ENCODE data around the gene DERL2.
"Not testable (repeated sequence)": the region's sequence is repeated elsewhere in the genome, so short reads cannot be mapped to it uniquely, and the experiment has no call there.

The DERL2 gene

GRCh38 chr17:5437721-5438317 lies 48.2 kb downstream of the DERL2 start:
- DNase-seq (ENCODE audit: low read depth in 2 of 2), result no peak

DNA sequence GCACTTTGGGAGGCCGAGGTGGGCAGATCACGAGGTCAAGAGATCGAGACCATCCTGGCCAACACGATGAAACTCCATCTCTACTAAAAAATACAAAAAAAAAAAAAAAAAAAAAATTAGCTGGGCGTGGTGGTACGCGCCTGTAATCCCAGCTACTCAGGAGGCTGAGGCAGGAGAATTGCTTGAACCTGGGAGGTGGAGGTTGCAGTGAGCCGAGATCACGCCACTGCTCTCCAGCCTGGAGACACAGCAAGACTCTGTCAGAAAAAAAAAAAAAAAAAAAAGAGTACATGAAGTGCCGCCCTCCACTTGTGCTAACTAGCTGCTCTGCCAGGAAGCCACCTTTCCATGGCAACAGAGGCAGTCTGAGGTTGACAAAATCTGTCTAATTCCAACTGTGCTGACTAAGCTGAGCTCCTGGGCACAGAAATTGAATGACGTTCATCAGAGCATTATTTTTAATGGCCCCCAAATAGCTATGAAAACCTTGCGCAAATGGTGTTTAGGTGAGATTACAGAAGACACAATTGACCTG lies 50.1 kb downstream of the DERL2 start:
- not testable (repeated sequence) for DNase-seq (ENCODE audit: low read depth in 2 of 2)

DNA sequence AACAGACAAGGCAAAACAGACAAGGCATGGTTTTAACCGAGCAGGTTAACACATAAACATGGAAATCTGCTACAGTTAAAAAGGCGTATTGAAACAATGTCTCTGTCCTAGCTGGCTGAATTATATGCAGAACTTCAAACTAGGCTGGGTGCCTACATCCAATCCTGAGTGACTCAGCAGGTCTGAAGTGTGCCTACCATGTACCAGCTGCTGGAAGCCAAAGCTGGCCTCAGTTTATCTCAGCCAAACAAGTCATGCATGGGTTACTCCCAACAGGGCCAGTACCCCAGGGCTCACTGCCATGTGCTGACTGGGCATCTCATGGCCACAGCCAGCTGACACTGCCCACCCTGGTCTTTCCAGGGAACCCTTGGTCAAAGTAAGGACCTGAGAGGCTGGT lies 51.0 kb downstream of the DERL2 start:
- no peak for DNase-seq (ENCODE audit: low read depth in 2 of 2)

DNA sequence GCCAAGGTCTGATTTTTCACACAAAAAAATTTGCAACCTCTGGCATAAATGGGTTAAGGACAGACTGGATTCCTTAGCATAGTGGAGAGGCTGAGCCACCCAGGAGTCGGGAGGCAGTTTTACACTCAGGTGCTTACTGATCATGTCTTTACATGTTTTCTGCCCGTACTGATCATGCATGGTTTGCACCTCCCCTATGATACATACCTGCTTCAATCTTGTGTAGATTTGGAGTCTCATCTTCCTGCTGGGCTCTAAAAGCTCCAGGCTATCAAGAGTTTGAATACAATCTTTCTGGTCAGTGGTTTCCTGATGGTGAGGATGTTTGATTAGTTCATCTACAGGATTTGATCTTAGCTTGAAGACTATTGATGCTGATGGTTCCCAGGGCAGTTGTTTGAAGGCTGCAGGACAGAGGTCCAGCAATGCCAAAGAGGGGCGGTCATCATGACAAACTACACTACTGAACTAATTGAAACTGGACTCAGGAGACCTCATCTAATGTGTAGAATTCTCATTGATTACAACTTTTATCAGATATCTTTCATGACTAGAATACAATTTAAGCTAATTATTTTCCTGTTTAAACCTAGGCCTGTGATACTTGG lies 53.9 kb downstream of the DERL2 start:
- DNase-seq (ENCODE audit: low read depth in 2 of 2), result no peak

GRCh38 chr17:5431234-5431633 lies 54.7 kb downstream of the DERL2 start:
- DNase-seq (ENCODE audit: low read depth in 2 of 2), result not testable (repeated sequence)

GRCh38 chr17:5430413-5430999 lies 55.5 kb downstream of the DERL2 start:
- no peak for DNase-seq (ENCODE audit: low read depth in 2 of 2)

DNA sequence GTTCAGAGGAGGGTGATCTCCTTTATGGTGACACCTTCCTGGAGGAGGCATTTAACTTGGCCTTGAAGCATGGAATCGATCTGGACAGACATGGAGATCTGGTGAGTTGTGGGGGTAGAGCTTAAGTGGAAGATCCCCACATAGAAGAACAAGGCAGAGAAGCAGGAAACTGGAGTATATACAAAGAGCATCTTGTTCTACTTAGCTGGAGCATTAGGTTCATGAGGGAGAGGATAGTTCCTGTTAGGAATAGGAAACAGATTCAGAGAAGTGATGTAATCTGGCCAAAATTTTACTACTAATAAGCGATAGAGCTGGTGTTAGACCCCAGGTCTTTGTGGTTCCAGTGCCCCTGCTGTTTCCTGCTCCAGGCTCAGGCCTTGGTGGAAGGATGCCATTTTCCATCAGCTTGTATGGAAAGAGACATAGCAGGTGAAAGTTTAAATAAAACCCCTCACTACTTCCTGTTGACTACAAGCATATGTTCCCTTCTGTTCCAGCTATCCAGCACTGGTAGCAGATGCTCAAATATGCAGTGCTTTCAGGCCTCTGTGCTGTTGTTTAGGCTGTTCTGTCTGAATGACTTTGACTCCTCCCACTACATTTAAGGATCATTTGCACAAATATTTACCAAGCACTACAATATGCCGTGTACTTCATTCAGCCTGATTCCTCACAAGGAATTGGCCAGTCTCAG lies 56.6 kb downstream of the DERL2 start:
- no peak for DNase-seq (ENCODE audit: low read depth in 2 of 2)

- DNase-seq (ENCODE audit: low read depth in 2 of 2), result no peak
Observed at GRCh38 chr17:5425826-5426225, 60.2 kb downstream of the DERL2 start.

DNA sequence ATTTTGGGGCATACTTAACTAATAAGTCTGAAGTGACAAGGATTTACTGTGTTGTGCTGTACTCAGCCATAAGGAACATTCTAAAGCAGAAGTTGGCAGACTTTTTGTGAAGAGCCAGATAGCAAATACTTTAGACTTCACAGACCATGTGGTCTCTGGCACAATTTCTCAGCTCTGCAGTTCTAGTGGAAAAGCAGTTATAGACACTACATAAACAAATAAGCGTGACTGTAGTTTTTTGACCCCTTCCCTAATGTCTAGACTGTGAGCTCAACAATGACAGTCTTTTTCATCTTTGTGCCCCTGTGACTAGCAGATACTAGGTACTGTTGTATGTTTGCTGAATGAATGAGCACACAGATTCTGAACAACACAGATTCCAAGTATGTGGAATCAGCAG lies 61.1 kb downstream of the DERL2 start:
- DNase-seq (ENCODE audit: low read depth in 2 of 2), result no peak

DNA sequence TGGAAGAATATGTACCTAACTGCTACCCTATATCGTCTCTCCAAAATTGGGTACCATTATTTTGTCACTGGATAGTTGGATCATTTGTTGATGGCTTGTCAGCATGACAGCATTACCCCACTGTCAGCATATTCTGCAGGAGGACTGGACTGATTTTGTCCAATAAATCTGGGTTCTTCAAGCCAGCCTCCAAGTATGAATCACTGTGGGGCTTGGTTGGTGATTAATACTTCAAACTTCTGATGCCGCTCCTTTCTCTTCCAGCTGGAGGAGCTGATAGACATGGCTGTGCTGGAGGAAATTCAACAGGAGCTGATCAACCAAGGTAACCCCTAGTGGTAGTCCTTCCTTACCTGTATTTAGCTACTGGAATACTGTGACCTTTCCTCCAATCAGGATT lies 63.5 kb downstream of the DERL2 start:
- no peak for DNase-seq (ENCODE audit: low read depth in 2 of 2)

Data from stimulated activated CD4-positive, alpha-beta T cell treated with anti-CD3 and anti-CD28 coated beads, Interleukin-12 subunit alpha, Interleukin-12 subunit beta, amount 100 ng/mL, for 24 hours (primary cell).